OCI-LY1 (cell line): ENCODE measurements around the gene DYNC1I1.

Experiments used
- H2AFZ ChIP-seq: fragments of 200-600 bp; sonication (generic), shearing (Covaris generic); 2 replicates; pipeline ENCODE4 v1.6.0; 2014; ENCODE audit warnings: antibody characterized with exemption, mild to moderate bottlenecking, low read length
- H3F3A ChIP-seq: fragments of 200-600 bp; sonication (generic), shearing (Covaris generic); 2 replicates; pipeline ENCODE4 v1.6.0; 2014; ENCODE audit warnings: mild to moderate bottlenecking, antibody characterized with exemption, low read length, moderate library complexity; ENCODE audit not compliant: insufficient read depth
- H3K27ac ChIP-seq: fragments of 200-600 bp; sonication (generic); 2 replicates; pipeline ENCODE4 v1.5.1; 2014; ENCODE audit warnings: low read length, mixed run types, mild to moderate bottlenecking, low read depth; ENCODE audit not compliant: poor library complexity, severe bottlenecking
- H3K27me3 ChIP-seq: fragments of 200-600 bp; sonication (generic); 2 replicates; pipeline ENCODE4 v1.6.0; 2014; ENCODE audit warnings: antibody characterized with exemption, mild to moderate bottlenecking, low read length, moderate library complexity; ENCODE audit not compliant: insufficient read depth
- H3K36me3 ChIP-seq: fragments of 200-600 bp; sonication (generic); 2 replicates; pipeline ENCODE4 v1.6.1; 2014; ENCODE audit warnings: mild to moderate bottlenecking, antibody characterized with exemption, low read length, moderate library complexity, mixed read lengths; ENCODE audit not compliant: insufficient read depth
- H3K4me1 ChIP-seq: fragments of 200-600 bp; sonication (generic); 2 replicates; pipeline ENCODE4 v1.5.1; 2014; ENCODE audit warnings: mild to moderate bottlenecking, low read length, moderate library complexity; ENCODE audit not compliant: insufficient read depth, severe bottlenecking
- H3K4me2 ChIP-seq: fragments of 200-600 bp; sonication (generic), shearing (Covaris generic); 2 replicates; pipeline ENCODE4 v1.6.1; 2014; ENCODE audit warnings: low read length
- H3K4me3 ChIP-seq: fragments of 200-600 bp; sonication (generic); 2 replicates; pipeline ENCODE4 v1.5.1; 2014; ENCODE audit warnings: low read length, low read depth, mild to moderate bottlenecking, mixed read lengths; ENCODE audit not compliant: poor library complexity, severe bottlenecking
- H3K79me2 ChIP-seq: fragments of 200-600 bp; shearing (Covaris generic); 2 replicates; pipeline ENCODE4 v1.6.1; 2016; ENCODE audit warnings: mixed run types, low read length, mixed read lengths; ENCODE audit not compliant: insufficient read depth
- H3K9ac ChIP-seq: fragments of 200-600 bp; sonication (generic), shearing (Covaris generic); 2 replicates; pipeline ENCODE4 v1.6.1; 2014; ENCODE audit warnings: mild to moderate bottlenecking, low read length, mixed read lengths
- H3K9me2 ChIP-seq: fragments of 200-600 bp; sonication (generic), shearing (Covaris generic); 2 replicates; pipeline ENCODE4 v1.6.1; 2014; ENCODE audit warnings: low read depth, mild to moderate bottlenecking, low read length, mixed read lengths
- H3K9me3 ChIP-seq: fragments of 200-600 bp; shearing (Covaris generic); 2 replicates; pipeline ENCODE4 v1.6.1; 2014; ENCODE audit warnings: low read length, mixed read lengths
- H4K20me1 ChIP-seq: fragments of 200-600 bp; sonication (generic), shearing (Covaris generic); 2 replicates; pipeline ENCODE4 v1.6.0; 2016; ENCODE audit warnings: mild to moderate bottlenecking, low read length; ENCODE audit not compliant: insufficient read depth
- CTCF ChIP-seq: fragments of 200-600 bp; sonication (generic), shearing (Covaris generic); IDR thresholded peaks from 2 replicates; pipeline ENCODE4 v1.5.1; 2017; ENCODE audit warnings: mild to moderate bottlenecking, antibody characterized with exemption, low read length, moderate library complexity, mixed read lengths
- EZH2 ChIP-seq: fragments of 200-600 bp; sonication (generic), shearing (Covaris generic); IDR thresholded peaks from 2 replicates; pipeline ENCODE4 v1.8.0; 2017; ENCODE audit warnings: borderline replicate concordance, mixed run types, mild to moderate bottlenecking, antibody characterized with exemption, low read length, moderate library complexity, mixed read lengths

DYNC1I1 gene

DNA sequence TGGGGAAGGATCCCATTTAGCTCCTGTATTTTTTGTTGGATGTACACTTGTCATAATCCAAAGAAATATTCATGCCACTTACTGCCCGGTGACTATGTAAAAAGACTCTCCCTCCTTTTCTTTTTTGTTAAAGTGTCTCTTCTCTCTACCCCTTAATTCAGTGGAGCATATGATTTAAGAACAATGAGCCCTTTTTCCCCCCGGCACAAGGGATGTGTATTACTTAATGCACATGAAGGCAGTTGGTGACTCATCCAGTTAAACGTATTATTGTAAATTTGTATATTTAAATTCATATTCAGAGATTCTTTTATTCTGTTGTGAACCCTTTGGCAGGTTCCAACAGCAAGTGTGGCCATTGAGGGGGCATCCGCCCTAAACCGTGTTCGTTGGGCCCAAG, 307.7 kb downstream of the DYNC1I1 start:
- Histone ChIP-seq H3K4me1 (peaks cover 8% of the 10 kb centered on the region), H3F3A (no peaks in the 10 kb centered on the region), H3K27me3 (no peaks in the 10 kb centered on the region), H3K4me3 (no peak overlapping the region), H3K9me3 (no peaks in the 10 kb centered on the region), H3K4me2 (no peak overlapping the region), H3K36me3 (no peaks in the 10 kb centered on the region), H3K9ac (no peak overlapping the region), H3K27ac (no peak overlapping the region), H2AFZ (no peak overlapping the region), H3K9me2 (no peaks in the 10 kb centered on the region), H4K20me1 (no peaks in the 10 kb centered on the region), H3K79me2 (no peaks in the 10 kb centered on the region)
- TF ChIP-seq CTCF, result no peak

- no peak overlapping the region for H2AFZ ChIP-seq
- no peak overlapping the region for H3K4me2 ChIP-seq
- no peak overlapping the region for H3K27ac ChIP-seq
- no peak overlapping the region for H3K4me3 ChIP-seq
- H4K20me1 ChIP-seq, result no peaks in the 10 kb centered on the region
- no peaks in the 10 kb centered on the region for H3K4me1 ChIP-seq
- no peaks in the 10 kb centered on the region for H3K9me3 ChIP-seq
- no peaks in the 10 kb centered on the region for H3F3A ChIP-seq
- no peaks in the 10 kb centered on the region for H3K79me2 ChIP-seq
- H3K9me2 ChIP-seq, result no peaks in the 10 kb centered on the region
- TF ChIP-seq CTCF, result no peak
- no peak for TF ChIP-seq EZH2
- no peaks in the 10 kb centered on the region for H3K36me3 ChIP-seq
- H3K9ac ChIP-seq, result no peak overlapping the region
- no peaks in the 10 kb centered on the region for H3K27me3 ChIP-seq
Measured at GRCh38 chr7:96084881-96085553, 312.7 kb downstream of the DYNC1I1 start.

DNA sequence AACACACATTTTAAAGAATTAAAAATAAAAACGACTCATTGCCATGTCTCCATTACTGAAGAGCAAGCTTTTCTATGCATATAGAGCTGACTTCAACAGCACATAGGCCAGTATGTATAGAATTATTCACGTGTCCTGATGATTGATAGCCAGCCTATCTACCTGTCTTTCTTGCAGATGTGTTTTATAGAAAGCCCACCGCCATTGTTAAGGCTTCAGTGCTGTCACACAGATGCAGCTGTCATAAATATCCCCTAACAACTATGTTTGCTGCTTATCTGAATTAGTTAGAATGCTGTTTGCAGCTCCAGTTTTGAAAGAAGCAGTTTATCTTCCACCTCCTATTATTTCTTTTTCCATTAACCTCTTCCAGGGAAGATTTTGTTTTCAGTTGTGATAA, 313.6 kb downstream of the DYNC1I1 start:
- Histone ChIP-seq H3F3A (no peaks in the 10 kb centered on the region), H3K9ac (no peak overlapping the region), H4K20me1 (no peaks in the 10 kb centered on the region), H2AFZ (no peak overlapping the region), H3K4me1 (no peaks in the 10 kb centered on the region), H3K4me3 (no peak overlapping the region), H3K79me2 (no peaks in the 10 kb centered on the region), H3K4me2 (no peak overlapping the region), H3K27ac (no peak overlapping the region), H3K27me3 (no peaks in the 10 kb centered on the region), H3K36me3 (no peaks in the 10 kb centered on the region), H3K9me3 (no peaks in the 10 kb centered on the region), H3K9me2 (no peaks in the 10 kb centered on the region)
- TF ChIP-seq EZH2 (no peak), CTCF (no peak)
